NT2/D1 (cell line): Measurements from ENCODE around the gene KANSL1.

Experiments used
- SUZ12 ChIP-seq: IDR thresholded peaks from 2 replicates; pipeline ENCODE4 v1.6.1; 2011; ENCODE audit not compliant: insufficient read length, insufficient read depth; ENCODE audit errors: extremely low read depth
- YY1 ChIP-seq: IDR thresholded peaks from 2 replicates; pipeline ENCODE4 v1.6.1; 2011; ENCODE audit not compliant: insufficient read length, insufficient read depth
- ZNF274 ChIP-seq: IDR thresholded peaks from 2 replicates; pipeline ENCODE4 v1.6.1; 2011; ENCODE audit warnings: mild to moderate bottlenecking, low read depth, low read length

DNA sequence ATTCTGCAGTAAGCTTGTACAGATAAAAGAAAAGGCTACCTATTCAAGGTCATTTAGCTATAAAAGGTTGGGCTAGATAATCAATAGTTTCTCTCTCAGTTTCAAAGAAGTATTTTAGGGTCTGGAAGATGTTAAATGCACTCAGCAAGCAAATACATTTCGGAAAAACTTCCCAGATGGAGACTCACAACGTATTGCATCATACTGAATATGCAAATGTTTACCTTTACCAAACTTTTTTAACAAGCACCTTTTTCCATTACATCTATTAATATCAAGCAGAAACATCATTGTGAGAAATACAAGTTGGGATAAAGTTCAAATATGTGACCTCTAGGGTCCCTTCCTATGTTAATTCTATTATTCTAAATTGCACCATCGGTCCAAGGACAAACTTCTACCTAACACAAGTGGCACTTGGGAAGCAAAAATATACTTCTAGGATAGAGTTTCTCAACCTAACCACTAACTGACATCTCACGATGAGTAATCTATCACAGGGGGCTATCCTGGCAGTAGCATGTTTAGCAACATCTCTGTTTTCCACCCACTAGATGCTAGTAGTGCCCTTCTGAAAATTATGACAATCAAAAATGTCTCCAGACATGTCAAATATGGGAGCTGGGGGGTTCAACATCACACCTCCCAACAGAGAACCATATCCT, 14.5 kb downstream of the KANSL1 start:
- no peak for TF ChIP-seq ZNF274
- TF ChIP-seq YY1, result no peak
- TF ChIP-seq SUZ12, result no peak
